GM10266 (cell line): ENCODE data around the gene KRT23.

Experiments
- DNase-seq: peaks from one replicate; pipeline ENCODE4 v3.0.0; 2012; ENCODE audit errors: extremely low spot score
- CTCF ChIP-seq: IDR thresholded peaks from 2 replicates; pipeline ENCODE4 v1.5.1; 2012; ENCODE audit warnings: mild to moderate bottlenecking, low read depth; ENCODE audit not compliant: control insufficient read depth, insufficient read depth; ENCODE audit errors: missing control alignments

KRT23 gene

GRCh38 chr17:40960144-40960543 is 22.7 kb upstream of the KRT23 start:
- no peak for DNase-seq

GRCh38 chr17:40958086-40958953 is 20.9 kb upstream of the KRT23 start:
- TF ChIP-seq CTCF: no peak
- no peak for DNase-seq

More at GRCh38 chr17:40960144-40960543, 22.7 kb upstream of the KRT23 start:
- TF ChIP-seq CTCF: no peak

GRCh38 chr17:40956401-40957254 is 19.2 kb upstream of the KRT23 start:
- TF ChIP-seq CTCF: no peak
- no peak for DNase-seq

GRCh38 chr17:40953881-40954280 is 16.4 kb upstream of the KRT23 start:
- DNase-seq: no peak
- TF ChIP-seq CTCF: no peak

GRCh38 chr17:40952661-40953060 is 15.2 kb upstream of the KRT23 start:
- TF ChIP-seq CTCF: no peak
- DNase-seq: no peak

- no peak for TF ChIP-seq CTCF
- DNase-seq: no peak
Observed at GRCh38 chr17:40952154-40952553, 14.7 kb upstream of the KRT23 start.
